Thoracic aorta (tissue), 2 donors: ENCODE measurements around the gene SOX1. TPM values are rescaled to one million over a fixed set of nuclear protein-coding genes. Genes with fewer than 3 reads are reported as not detected.

Source experiments
- ATAC-seq: fragments of 150-250 bp; one replicate; pipeline ENCODE4 v1.8.0; 2017; ENCODE audit warnings: low read depth; ENCODE audit not compliant: insufficient number of reproducible peaks, low FRiP score
- DNase-seq: peaks from one replicate; pipeline ENCODE4 v3.0.0-alpha.2; 2020; ENCODE audit warnings: low spot score
- H3K27ac ChIP-seq, 2 donors: fragments of 200-600 bp; sonication (generic); 1 replicate in 1 of 2; 2 replicates in 1 of 2; pipeline ENCODE4 v1.5.1; 2016; ENCODE audit warnings: mild to moderate bottlenecking in 2 of 2, moderate library complexity in 2 of 2
- H3K27me3 ChIP-seq: fragments of 200-600 bp; sonication (generic); replicated peaks from 2 replicates; pipeline ENCODE4 v1.6.0; 2016; ENCODE audit warnings: mild to moderate bottlenecking; ENCODE audit not compliant: insufficient read depth
- H3K36me3 ChIP-seq: fragments of 200-600 bp; sonication (generic); one replicate; pipeline ENCODE4 v1.5.1; 2016
- H3K4me1 ChIP-seq, 2 donors: fragments of 200-600 bp; sonication (generic); 1 replicate in 1 of 2; 2 replicates in 1 of 2; pipeline versions ENCODE4 v1.5.1 to v1.6.0; 2016; ENCODE audit warnings: low read depth in 2 of 2, mild to moderate bottlenecking in 1 of 2; ENCODE audit not compliant: control insufficient read depth in 1 of 2
- H3K4me3 ChIP-seq: fragments of 200-600 bp; sonication (generic); 2 replicates; pipeline ENCODE4 v1.5.1; 2016; ENCODE audit warnings: mild to moderate bottlenecking
- H3K9me3 ChIP-seq: fragments of 200-600 bp; sonication (generic); 2 replicates; pipeline ENCODE4 v1.5.1; 2016
- CTCF ChIP-seq: fragments of 200-600 bp; sonication (generic); IDR thresholded peaks from one replicate; pipeline ENCODE4 v1.5.1; 2019; ENCODE audit warnings: antibody characterized with exemption
- total RNA-seq, 2 donors: library from RNA; depleted of rRNA; stranded (reverse); fragments of >200 nt; gene quantifications; one replicate each; pipeline versions ENCODE4 v1.1.0 to v1.2.3, GENCODE V29; 2016

Gene SOX1
- total RNA-seq, 2 donors from 2014 or later = not detected

- no peaks in the 10 kb centered on the region for H3K36me3 ChIP-seq
- H3K27ac ChIP-seq = no peak overlapping the region
- H3K4me3 ChIP-seq = no peak overlapping the region
- no peaks in the 10 kb centered on the region for H3K4me1 ChIP-seq
- TF ChIP-seq CTCF = no peak
- ATAC-seq (no peak), DNase-seq (no peak)
- H3K27me3 ChIP-seq = no peaks in the 10 kb centered on the region
- H3K9me3 ChIP-seq = no peaks in the 10 kb centered on the region
These were observed 30.8 kb downstream of the SOX1 start for GRCh38 chr13:112097770-112098169.

- no peaks in the 10 kb centered on the region for H3K36me3 ChIP-seq
- DNase-seq (no peak), ATAC-seq (no peak)
- no peak overlapping the region for H3K4me3 ChIP-seq
- TF ChIP-seq CTCF = no peak
- H3K9me3 ChIP-seq = no peaks in the 10 kb centered on the region
- no peaks in the 10 kb centered on the region for H3K27me3 ChIP-seq
- no peak overlapping the region for H3K27ac ChIP-seq
- no peaks in the 10 kb centered on the region for H3K4me1 ChIP-seq
These were observed 31.8 kb downstream of the SOX1 start for GRCh38 chr13:112098699-112099098.

- no peaks in the 10 kb centered on the region for H3K27me3 ChIP-seq
- no peaks in the 10 kb centered on the region for H3K36me3 ChIP-seq
- TF ChIP-seq CTCF = no peak
- H3K9me3 ChIP-seq = no peaks in the 10 kb centered on the region
- H3K27ac ChIP-seq = no peak overlapping the region
- H3K4me1 ChIP-seq = no peaks in the 10 kb centered on the region
- DNase-seq (no peak), ATAC-seq (no peak)
- H3K4me3 ChIP-seq = no peak overlapping the region
These were observed 34.5 kb downstream of the SOX1 start for GRCh38 chr13:112101360-112101930.

GRCh38 chr13:112102243-112102642 is 35.3 kb downstream of the SOX1 start:
- no peak overlapping the region for H3K4me3 ChIP-seq
- H3K9me3 ChIP-seq = no peaks in the 10 kb centered on the region
- ATAC-seq (no peak), DNase-seq (no peak)
- H3K27me3 ChIP-seq = no peaks in the 10 kb centered on the region
- no peaks in the 10 kb centered on the region for H3K4me1 ChIP-seq
- TF ChIP-seq CTCF = no peak
- H3K27ac ChIP-seq = no peak overlapping the region
- no peaks in the 10 kb centered on the region for H3K36me3 ChIP-seq

- DNase-seq = no peak
These were observed 36.4 kb downstream of the SOX1 start for GRCh38 chr13:112103260-112103838.

More at GRCh38 chr13:112103260-112103838, 36.4 kb downstream of the SOX1 start:
- Histone ChIP-seq H3K9me3 (no peaks in the 10 kb centered on the region), H3K27me3 (no peaks in the 10 kb centered on the region), H3K27ac (no peak overlapping the region), H3K36me3 (no peaks in the 10 kb centered on the region), H3K4me1 (no peaks in the 10 kb centered on the region), H3K4me3 (no peak overlapping the region)
- ATAC-seq = no peak
- no peak for TF ChIP-seq CTCF
